HEK293 (cell line): ENCODE data around the gene WSB2.

Source experiments
- CTCF ChIP-seq: fragments of 450-650 bp; formaldehyde crosslinking; IDR thresholded peaks from 2 replicates; pipeline ENCODE4 v1.5.1; 2016; ENCODE audit warnings: missing biosample characterization, missing genetic modification characterization
- KLF7 ChIP-seq: fragments of 450-650 bp; formaldehyde crosslinking; IDR thresholded peaks from 2 replicates; pipeline ENCODE4 v1.5.1; 2016; ENCODE audit warnings: missing biosample characterization, missing genetic modification characterization, borderline replicate concordance
- MZF1 ChIP-seq: fragments of 450-650 bp; formaldehyde crosslinking; IDR thresholded peaks from 2 replicates; pipeline ENCODE4 v1.5.1; 2017; ENCODE audit warnings: missing biosample characterization, missing genetic modification characterization, borderline replicate concordance
- PATZ1 ChIP-seq: fragments of 450-650 bp; formaldehyde crosslinking; IDR thresholded peaks from 2 replicates; pipeline ENCODE4 v1.5.1; 2016; ENCODE audit warnings: missing biosample characterization, missing genetic modification characterization
- TCF7L2 ChIP-seq: IDR thresholded peaks from 2 replicates; pipeline ENCODE4 v1.6.1; 2011; ENCODE audit warnings: low read depth, mild to moderate bottlenecking, inconsistent platforms, low read length, moderate library complexity, borderline replicate concordance
- ZBTB21 ChIP-seq: fragments of 450-650 bp; formaldehyde crosslinking; IDR thresholded peaks from 2 replicates; pipeline ENCODE4 v1.5.1; 2017; ENCODE audit warnings: missing biosample characterization, missing genetic modification characterization
- ZNF112 ChIP-seq: fragments of 450-650 bp; formaldehyde crosslinking; IDR thresholded peaks from 2 replicates; pipeline ENCODE4 v1.5.0; 2017; ENCODE audit warnings: missing biosample characterization, missing genetic modification characterization
- ZNF132 ChIP-seq: fragments of 450-650 bp; formaldehyde crosslinking; IDR thresholded peaks from 2 replicates; pipeline ENCODE4 v1.5.1; 2017; ENCODE audit warnings: missing biosample characterization, missing genetic modification characterization, borderline replicate concordance
- ZNF169 ChIP-seq: fragments of 450-650 bp; formaldehyde crosslinking; IDR thresholded peaks from 2 replicates; pipeline ENCODE4 v1.5.1; 2016; ENCODE audit warnings: missing biosample characterization, missing genetic modification characterization
- ZNF18 ChIP-seq: fragments of 450-650 bp; formaldehyde crosslinking; IDR thresholded peaks from 2 replicates; pipeline ENCODE4 v1.5.1; 2016; ENCODE audit warnings: missing biosample characterization, missing genetic modification characterization
- ZNF19 ChIP-seq: fragments of 450-650 bp; formaldehyde crosslinking; IDR thresholded peaks from 2 replicates; pipeline ENCODE4; 2016; ENCODE audit warnings: missing biosample characterization, missing genetic modification characterization, low read depth
- ZNF214 ChIP-seq: fragments of 450-650 bp; formaldehyde crosslinking; IDR thresholded peaks from 2 replicates; pipeline ENCODE4 v1.5.1; 2017; ENCODE audit warnings: missing biosample characterization, mild to moderate bottlenecking, missing genetic modification characterization, borderline replicate concordance
- ZNF223 ChIP-seq: fragments of 450-650 bp; formaldehyde crosslinking; IDR thresholded peaks from 2 replicates; pipeline ENCODE4 v1.5.1; 2016; ENCODE audit warnings: missing biosample characterization, missing genetic modification characterization
- ZNF239 ChIP-seq: fragments of 450-650 bp; formaldehyde crosslinking; IDR thresholded peaks from 2 replicates; pipeline ENCODE4 v1.5.1; 2016; ENCODE audit warnings: missing biosample characterization, missing genetic modification characterization
- ZNF24 ChIP-seq: fragments of 450-650 bp; formaldehyde crosslinking; IDR thresholded peaks from 2 replicates; pipeline ENCODE4 v1.5.1; 2016; ENCODE audit warnings: missing biosample characterization, missing genetic modification characterization
- ZNF266 ChIP-seq: fragments of 450-650 bp; formaldehyde crosslinking; IDR thresholded peaks from 2 replicates; pipeline ENCODE4 v1.5.1; 2016; ENCODE audit warnings: missing biosample characterization, missing genetic modification characterization, low read depth
- ZNF324 ChIP-seq: fragments of 450-650 bp; formaldehyde crosslinking; IDR thresholded peaks from 2 replicates; pipeline ENCODE4 v1.5.1; 2016; ENCODE audit warnings: missing biosample characterization, missing genetic modification characterization
- ZNF423 ChIP-seq: fragments of 450-650 bp; formaldehyde crosslinking; IDR thresholded peaks from 2 replicates; pipeline ENCODE4 v1.5.1; 2016; ENCODE audit warnings: missing biosample characterization, missing genetic modification characterization
- ZNF449 ChIP-seq: fragments of 450-650 bp; formaldehyde crosslinking; IDR thresholded peaks from 2 replicates; pipeline ENCODE4 v1.5.1; 2017; ENCODE audit warnings: missing biosample characterization, mild to moderate bottlenecking, missing genetic modification characterization, moderate library complexity
- ZNF488 ChIP-seq: fragments of 450-650 bp; formaldehyde crosslinking; IDR thresholded peaks from 2 replicates; pipeline ENCODE4 v1.5.1; 2016; ENCODE audit warnings: missing biosample characterization, missing genetic modification characterization
- ZNF510 ChIP-seq: fragments of 450-650 bp; formaldehyde crosslinking; IDR thresholded peaks from 2 replicates; pipeline ENCODE4 v1.5.1; 2018; ENCODE audit warnings: mild to moderate bottlenecking, missing genetic modification characterization, missing biosample characterization; ENCODE audit not compliant: insufficient replicate concordance
- ZNF529 ChIP-seq: fragments of 450-650 bp; formaldehyde crosslinking; IDR thresholded peaks from 2 replicates; pipeline ENCODE4 v1.5.1; 2017; ENCODE audit warnings: missing genetic modification characterization, missing biosample characterization; ENCODE audit not compliant: insufficient replicate concordance
- ZNF549 ChIP-seq: fragments of 450-650 bp; IDR thresholded peaks from 2 replicates; pipeline ENCODE4 v1.5.1; 2018; ENCODE audit warnings: missing biosample characterization, missing genetic modification characterization, mild to moderate bottlenecking, inconsistent platforms, moderate library complexity
- ZNF555 ChIP-seq: fragments of 450-650 bp; formaldehyde crosslinking; conservative IDR thresholded peaks from 2 replicates; pipeline ENCODE4 v1.5.1; 2017; ENCODE audit warnings: missing biosample characterization, mild to moderate bottlenecking, missing genetic modification characterization, inconsistent platforms
- ZNF677 ChIP-seq: fragments of 450-650 bp; IDR thresholded peaks from 2 replicates; pipeline ENCODE4 v1.5.0; 2018; ENCODE audit warnings: missing biosample characterization, mild to moderate bottlenecking, missing genetic modification characterization, moderate library complexity
- ZNF76 ChIP-seq: fragments of 450-650 bp; formaldehyde crosslinking; IDR thresholded peaks from 2 replicates; pipeline ENCODE4; 2016; ENCODE audit warnings: low read depth, missing biosample characterization, missing genetic modification characterization, borderline replicate concordance
- ZNF792 ChIP-seq: fragments of 450-650 bp; formaldehyde crosslinking; IDR thresholded peaks from 2 replicates; pipeline ENCODE4 v1.5.1; 2016; ENCODE audit warnings: missing biosample characterization, missing genetic modification characterization
- TF ChIP-seq, protein P1 (sequence below): fragments of 450-650 bp; formaldehyde crosslinking; IDR thresholded peaks from 2 replicates; pipeline ENCODE4 v1.5.1; 2016; ENCODE audit warnings: missing biosample characterization, missing genetic modification characterization

Gene WSB2

DNA sequence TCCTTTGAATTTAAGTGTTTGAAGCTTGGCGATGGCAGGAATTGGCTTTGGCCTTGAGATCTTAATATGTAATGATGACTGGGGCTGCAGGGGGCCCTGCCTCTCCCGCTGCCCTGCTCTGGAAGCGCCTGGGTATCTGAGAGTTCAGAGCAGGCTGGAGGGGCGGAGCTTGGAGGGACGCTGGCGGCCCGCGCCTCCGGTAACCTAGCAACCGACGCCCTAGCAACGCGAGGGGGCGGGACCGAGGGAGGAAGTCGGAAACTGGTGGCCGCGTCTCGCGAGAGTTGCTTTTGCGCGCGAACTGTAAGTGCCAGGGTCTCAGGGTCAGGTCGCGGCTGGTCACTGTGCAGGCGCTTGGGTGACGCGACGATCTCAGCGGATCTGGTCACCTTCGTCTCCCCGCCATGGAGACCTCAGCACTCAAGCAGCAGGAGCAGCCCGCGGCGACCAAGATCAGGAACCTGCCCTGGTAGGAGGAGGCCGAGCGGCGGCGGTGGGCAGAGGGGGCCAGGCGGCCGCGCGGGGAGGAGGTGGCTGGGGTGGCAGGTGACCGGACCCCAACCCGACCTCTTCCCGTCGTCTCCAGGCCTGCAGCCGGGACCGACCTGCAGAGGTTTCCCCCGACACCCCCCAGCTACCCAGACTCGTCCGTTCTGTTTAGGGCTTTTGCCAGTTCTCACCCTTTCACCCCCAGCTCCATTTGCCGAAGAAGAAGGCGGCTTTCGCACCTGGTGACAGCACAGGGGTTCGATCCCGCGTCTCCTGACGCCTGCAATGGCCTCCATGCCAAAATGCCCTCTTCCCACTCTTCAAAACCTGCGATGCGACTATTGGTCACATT, 44.3 kb downstream of the WSB2 start, which contains the start of gene RFC5 (continued):
- TF ChIP-seq ZNF24 (tag by site-specific recombination) (no peak), ZNF510 (tag by site-specific recombination) (no peak), ZNF449 (no peak), ZNF19 (no peak), ZNF223 (tag by site-specific recombination) (no peak), ZNF18 (tag by site-specific recombination) (peak; percentile 64), MZF1 (no peak), ZNF423 (tag by site-specific recombination) (no peak), ZNF324 (tag by site-specific recombination) (0 out of 2 replicates have a peak, but pooled peaks have one; percentile 73), ZNF555 (tag by site-specific recombination) (no peak), TCF7L2 (no peak), ZNF169 (no peak), ZBTB21 (tag by site-specific recombination) (peak; percentile 39; the same call in 1 of the 2 replicates), ZNF266 (tag by site-specific recombination) (no peak), KLF7 (tag by site-specific recombination) (no peak), ZNF239 (tag by site-specific recombination) (no peak), ZNF529 (tag by site-specific recombination) (no peak), ZNF488 (tag by site-specific recombination) (0 out of 2 replicates have a peak, but pooled peaks have one; percentile 27), ZNF549 (tag by site-specific recombination) (no peak), ZNF76 (tag by site-specific recombination) (peak; percentile 69; the same call in 1 of the 2 replicates), ZNF677 (tag by site-specific recombination) (no peak), ZNF214 (tag by site-specific recombination) (no peak), ZNF792 (peak; percentile 25; the same call in 1 of the 2 replicates), PATZ1 (peak; percentile 65), CTCF (tag by site-specific recombination) (no peak), ZNF132 (no peak), ZNF112 (no peak)
- TF ChIP-seq, protein P1, sequence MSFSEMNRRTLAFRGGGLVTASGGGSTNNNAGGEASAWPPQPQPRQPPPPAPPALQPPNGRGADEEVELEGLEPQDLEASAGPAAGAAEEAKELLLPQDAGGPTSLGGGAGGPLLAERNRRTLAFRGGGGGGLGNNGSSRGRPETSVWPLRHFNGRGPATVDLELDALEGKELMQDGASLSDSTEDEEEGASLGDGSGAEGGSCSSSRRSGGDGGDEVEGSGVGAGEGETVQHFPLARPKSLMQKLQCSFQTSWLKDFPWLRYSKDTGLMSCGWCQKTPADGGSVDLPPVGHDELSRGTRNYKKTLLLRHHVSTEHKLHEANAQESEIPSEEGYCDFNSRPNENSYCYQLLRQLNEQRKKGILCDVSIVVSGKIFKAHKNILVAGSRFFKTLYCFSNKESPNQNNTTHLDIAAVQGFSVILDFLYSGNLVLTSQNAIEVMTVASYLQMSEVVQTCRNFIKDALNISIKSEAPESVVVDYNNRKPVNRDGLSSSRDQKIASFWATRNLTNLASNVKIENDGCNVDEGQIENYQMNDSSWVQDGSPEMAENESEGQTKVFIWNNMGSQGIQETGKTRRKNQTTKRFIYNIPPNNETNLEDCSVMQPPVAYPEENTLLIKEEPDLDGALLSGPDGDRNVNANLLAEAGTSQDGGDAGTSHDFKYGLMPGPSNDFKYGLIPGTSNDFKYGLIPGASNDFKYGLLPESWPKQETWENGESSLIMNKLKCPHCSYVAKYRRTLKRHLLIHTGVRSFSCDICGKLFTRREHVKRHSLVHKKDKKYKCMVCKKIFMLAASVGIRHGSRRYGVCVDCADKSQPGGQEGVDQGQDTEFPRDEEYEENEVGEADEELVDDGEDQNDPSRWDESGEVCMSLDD (tag by site-specific recombination): peak; percentile 73; the same call in 1 of the 2 replicates
